Measurements from ENCODE around the gene KLRF1. TPM values are rescaled to one million over a fixed set of nuclear protein-coding genes. Genes with fewer than 3 reads are reported as not detected.

Gene KLRF1
- total RNA-seq, 1 donor from 2014 or later: 0.39 TPM

DNA sequence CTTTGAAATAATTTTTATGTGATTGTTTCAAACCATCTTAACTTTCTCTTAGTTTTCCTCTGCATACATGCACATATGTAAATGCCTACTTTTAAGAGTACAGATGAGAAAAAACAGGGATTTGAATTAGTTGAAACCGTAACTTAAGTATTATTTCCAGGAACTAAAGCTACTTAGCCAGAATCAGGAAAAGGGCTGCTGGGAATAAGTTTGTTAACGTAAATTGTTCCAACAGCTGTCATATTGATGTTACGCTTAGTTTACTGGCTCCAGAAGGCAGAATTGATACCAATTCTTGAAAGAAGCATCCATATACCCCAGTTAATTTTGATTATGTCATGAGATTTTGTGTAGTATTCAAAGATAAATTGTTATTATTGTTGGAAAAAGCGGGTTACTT lies 17.9 kb upstream of the KLRF1 start:
- no peak for DNase-seq

DNA sequence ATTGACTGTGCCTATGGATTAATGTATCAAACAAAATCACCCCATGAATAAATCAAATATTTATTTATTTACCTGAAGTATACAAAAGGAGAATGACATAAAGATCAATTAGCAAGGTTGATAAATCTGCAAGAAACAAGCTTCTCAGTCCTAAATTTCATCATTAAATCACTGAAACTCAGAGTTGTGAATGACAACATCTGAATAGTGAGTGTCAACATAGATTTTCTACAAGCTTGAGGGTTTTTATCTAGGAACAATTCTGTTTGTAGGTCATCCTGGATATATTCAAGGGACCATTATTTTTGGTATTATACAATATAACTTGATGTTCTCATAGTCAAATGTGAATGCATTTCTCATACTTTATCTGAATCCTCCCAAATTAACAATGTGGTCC lies 17.4 kb upstream of the KLRF1 start:
- no peak for DNase-seq

DNA sequence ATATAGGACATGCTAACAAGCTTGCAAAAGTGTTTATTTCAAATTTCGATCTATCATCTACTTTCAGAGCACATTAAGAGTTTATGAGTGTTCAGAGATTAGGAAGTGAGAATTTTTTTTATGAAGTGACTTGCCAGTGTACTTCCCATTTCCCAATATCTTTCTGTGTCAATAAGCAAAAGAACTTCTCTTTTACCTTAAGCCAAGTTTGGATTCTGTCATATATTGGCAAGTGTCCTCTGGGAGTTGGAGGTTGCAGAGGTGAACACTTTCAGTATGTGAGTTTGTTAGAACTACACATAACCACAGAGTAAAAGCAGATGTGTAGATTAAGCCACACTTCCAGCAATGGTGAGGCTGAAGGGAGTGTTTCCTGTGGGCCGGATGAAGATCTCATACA lies 16.6 kb upstream of the KLRF1 start:
- no peak for DNase-seq

DNA sequence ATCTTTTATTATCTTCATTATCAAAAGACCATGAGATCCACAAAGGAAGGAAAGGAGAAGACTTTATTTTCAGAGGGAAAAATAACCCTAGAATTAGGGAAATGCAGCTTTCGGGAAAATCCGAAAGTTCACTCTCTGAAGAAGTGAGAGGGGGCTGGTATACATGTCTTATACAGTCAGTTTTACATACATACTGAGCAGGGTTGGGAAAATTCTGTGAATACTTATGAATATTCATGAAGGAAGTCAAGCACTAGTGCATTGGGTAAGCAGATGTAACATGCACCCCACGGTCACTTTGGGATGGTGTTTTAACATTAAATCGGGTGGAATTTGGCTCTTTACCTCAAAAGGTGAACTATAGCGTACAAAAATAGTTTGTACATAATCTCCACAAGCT lies 15.7 kb upstream of the KLRF1 start:
- no peak for DNase-seq

DNA sequence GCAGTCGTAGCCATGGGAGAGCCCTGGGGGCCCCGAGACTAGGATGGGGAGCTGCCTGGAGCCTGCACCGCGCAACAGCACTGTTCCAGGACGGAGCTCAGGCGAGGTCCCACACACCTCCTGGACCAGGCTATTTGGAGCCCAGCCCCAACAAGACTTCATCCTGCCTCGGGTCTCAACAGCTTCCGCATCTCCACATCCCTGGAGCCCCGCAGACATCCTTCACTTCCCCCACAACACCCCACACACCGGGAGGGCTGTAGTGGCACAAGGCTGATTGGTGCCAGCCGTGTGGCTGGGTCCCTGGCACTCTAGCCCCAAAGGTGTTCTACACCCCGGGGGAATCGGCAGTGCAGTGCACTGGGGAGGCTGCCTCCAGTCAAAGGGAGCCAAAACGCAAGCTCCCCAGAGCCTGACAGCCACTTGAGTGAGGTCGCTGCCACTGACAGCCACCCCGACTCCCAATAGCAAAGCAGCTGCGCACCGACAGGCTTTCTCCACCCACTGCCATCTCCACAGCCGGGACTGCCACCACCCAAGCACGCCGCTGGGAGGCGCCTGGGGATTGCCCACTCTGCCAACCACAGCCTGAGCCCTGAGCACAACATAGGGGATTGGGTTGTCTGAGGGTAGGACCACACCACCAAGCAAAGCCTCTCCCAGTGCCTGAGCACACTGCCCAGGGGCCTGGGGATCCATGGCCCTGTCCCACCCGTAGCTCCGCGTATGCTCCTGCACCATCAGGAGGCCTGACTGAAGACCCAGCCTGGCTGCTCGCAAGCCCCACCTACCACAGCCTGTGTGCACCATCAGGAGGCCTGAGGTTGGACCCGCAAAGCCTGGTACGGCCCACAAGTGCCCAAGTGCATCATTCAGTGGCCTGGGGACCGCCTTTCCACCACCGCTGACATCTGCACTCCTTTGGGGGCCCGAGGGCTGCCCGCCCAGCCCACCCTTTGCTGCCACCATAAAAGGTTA lies 13.2 kb upstream of the KLRF1 start:
- no peak for DNase-seq

DNA sequence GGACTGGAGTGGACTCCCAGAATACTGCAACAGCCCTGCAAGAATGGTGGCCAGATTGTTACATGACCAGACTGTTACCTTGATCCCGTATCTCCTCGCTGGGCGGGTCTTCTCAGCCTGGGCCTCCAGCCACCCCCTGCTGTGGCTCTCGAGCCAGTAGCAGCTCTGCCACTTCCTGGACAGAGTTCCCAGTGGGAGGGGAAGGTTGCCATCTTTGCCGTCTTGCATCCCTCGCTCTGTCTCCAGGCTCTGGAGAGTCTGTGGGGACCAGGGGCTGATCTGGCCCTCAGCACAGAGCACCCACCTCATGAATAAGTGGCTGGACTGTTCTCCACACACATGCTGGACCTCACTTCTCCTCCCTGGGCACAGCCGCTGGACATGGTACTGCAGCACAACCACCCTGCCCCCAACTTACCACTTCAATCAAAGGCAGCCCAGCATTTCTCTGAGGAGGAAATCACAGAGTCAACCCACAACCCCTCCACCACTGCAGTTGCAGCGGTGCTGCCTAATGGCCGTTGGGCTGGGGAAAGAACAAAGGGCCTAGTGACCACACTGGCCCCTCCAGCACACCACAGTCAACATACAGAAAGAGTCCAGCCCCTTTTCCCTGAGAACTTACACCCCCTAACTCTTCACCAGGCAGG lies 6.9 kb upstream of the KLRF1 start:
- DNase-seq: no peak

DNA sequence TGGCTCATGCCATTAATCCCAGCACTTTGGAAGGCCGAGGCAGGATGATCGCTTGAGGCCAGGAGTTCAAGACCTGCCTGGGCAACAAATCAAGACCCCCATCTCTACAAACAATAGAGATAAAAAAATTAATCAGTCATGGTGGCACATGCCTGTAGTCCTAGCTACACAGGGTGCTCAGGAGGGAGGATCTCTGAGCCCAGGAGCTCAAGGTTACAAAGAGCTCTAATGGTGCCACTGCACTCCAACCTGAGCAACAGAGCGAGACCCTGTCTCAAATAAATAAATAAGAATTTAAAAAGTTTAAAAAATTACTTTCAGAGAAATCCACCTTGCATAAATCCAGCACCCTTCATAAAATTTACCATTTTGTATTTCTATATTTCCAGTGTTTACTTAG lies 2.2 kb downstream of the KLRF1 start:
- no peak for DNase-seq

DNA sequence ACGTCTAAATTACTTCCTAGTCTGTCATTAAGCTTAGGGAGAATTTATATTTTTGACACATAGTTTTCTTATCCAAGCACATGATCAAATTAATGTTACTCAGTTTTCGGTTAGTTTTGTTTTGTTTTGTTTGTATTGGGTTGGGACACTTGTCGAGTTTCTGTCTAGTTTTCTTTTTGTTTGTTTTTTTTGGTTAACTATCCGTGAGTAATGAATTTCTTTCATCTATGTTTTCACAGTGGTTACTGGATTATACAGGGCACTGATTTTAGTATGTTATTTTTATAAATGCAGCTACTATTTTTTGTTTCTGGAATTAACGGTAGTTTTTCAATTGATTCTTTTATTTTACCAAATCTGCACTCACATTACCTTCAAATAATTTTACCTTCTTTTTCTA lies 2.7 kb downstream of the KLRF1 start:
- no peak for DNase-seq

DNA sequence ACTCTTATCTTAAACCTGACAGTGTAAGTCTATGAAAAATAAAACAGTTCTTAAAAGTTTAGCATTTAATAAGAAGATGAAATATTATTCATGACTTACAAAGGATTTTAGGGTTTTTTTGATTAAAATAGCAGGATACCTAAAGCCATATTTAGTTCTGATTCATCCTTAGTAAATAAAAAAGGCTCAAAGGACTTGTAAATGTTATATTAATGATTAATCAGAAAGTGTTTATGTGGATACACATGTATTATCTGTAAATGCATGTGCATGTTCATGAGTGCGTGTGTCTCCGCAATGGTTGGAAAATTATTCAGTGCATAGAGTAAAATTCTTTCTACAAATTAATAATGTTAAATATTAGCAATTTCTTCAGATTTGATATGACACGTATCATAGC lies 4.4 kb downstream of the KLRF1 start:
- no peak for DNase-seq

DNA sequence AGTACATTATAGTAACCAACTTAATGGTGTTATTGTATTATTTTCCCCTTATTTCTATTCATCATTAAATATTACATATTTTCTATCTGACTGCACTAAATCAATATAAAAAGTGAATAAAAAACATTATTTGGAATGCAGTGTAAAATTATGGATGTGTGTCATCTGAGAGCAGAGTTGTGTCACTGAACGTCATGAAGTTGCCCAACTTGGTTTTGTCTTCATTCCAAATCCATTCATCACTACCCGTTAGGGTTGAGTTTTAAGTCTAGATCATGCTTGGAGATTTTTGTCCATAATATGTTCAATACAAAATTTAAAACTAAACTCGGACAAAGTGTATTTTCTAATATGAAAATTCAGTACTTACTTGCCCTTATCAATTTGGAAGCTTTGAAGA lies 16.1 kb downstream of the KLRF1 start:
- no peak for DNase-seq

DNA sequence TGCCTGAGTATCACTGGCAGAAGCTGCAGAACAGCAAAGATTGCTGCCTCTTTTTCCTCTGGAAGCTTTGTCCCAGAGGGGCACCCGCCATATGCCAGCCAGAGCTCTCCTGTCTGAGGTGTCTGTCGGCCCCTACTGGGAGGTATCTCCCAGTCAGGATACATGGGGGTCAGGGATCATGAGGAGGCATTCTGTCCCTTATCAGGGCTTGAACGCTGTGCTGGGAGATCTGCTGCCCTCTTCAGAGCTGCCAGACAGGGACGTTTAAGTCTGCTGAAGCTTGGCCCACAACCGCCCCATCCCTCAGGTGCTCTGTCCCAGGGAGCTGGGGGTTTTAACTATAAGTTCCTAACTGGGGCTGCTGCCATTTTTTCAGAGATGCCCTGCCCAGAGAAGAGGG lies 21.6 kb downstream of the KLRF1 start:
- DNase-seq: no peak

DNA sequence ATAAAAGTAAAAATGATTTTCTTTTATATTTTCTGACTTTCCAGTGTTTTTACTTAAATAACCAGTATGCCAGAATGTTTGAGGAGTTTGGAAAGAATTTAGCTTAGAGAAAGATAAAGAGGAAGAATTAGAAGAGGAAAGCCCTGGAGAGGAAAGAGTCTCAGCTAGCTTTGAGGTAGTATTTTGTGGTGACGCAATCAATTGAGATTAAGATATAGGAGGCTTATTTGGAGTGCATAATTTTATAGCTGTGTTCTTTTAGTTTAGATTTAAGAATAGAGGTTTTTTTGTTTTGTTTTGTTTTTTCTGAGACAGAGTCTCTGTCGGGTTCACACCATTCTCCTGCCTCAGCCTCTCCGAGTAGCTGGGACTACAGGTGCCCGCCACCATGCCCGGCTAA lies 23.8 kb downstream of the KLRF1 start:
- no peak for DNase-seq

DNA sequence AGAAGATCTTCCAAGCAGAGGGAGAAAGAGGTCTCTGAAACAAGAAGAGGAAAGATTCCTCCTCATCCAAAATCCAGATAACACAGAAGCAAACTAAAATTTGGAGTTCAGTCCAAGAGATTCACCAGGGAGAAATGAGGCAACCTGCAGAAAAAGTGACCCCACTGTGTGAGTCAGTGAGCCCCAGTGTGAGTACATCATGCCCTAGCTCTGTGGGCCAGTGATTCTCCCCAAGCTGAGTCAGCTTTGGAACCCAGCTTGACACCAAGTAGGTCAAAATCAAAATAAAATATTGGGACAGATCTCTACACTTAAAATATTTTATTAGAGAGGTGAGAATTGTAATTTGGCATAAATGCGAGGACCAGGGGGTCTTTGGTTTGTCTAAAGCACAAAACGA lies 24.6 kb downstream of the KLRF1 start:
- DNase-seq: no peak

DNA sequence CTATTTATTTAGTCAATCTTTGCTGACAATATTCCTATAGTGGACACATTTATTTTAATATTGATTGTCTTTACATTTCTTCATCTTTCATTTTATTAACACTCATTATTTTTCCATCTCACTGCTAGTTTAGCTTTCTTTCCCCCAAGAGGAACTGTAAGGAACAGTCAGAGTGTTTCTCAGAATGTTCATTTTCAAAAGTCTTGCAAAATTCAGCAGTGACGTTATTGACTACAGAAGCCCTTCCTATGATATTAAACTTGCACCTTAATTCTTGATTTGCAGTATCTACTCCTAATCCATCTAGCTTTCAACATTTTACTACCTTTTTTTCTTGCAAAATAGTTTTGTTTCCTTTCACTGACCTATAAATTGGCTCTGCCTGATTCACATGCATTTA lies 28.9 kb downstream of the KLRF1 start:
- no peak for DNase-seq

DNA sequence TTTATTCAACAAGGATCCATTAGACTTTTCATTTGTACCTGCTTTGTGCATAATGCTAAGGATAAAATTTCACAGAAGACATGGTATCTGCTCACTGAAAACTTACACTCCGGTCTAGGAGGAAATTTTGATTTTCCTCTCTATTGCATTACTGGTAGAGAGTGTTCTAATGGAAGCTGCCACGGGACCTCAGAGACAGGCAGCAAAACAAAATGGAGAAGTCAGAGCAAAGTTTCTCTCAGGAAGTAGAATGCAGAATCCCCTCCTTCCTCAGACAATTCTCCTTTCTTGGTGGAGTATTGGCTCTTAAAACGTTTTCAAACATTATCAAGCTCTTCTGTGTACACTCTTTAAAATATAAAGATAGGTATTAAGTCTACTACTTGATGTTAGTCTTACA lies 29.6 kb downstream of the KLRF1 start:
- no peak for DNase-seq

DNA sequence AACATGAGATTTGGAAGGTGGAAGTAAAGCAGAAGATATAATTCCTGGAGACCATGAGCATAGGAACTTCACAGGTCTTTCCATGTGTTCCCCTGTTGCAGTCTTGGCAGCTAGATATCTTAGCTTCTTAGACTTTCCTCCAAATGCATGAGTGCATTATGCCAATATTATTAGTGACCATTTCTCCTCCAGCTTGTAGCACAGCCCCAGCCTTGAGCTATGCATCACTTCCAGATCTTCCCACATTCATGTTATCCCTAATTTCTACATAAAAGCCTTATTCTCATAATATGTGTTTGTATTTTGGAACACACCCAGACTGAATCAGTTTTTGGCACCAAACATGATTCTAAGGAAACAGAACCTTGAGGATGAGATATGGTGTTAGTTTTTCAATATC lies 30.9 kb downstream of the KLRF1 start:
- DNase-seq: no peak

DNA sequence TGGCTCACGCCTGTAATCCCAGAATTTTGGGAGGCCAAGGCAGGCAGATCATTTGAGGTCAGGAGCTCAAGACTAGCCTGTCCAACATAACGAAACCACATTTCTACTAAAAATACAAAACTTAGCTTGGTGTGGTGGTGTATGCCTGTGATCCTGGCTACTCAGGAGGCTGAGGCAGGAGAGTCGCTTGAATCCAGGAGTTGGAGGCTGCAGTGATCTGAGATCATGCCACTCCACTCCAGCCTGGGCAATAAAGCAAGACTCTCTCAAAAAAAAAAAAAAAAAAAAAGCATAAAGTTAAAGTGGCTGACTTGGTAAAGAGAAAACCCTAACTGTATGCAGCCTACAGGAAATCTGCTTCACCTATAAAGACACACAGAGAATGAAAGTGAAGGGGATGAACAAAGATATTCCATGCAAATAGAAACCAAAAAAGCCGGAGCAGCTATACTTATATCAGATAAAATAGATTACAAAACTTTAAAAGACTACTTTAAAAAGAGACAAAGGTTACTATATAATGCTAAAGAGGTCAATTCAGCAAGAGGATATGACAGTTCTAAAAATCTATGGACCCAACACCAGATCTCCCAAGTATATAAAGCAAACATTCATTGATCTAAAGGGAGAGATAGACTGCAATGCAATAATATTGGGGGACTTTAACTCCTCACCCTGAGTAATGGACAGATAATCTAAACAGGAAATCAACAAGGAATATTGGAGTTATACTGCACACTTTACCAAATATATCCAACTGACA lies 37.8 kb downstream of the KLRF1 start:
- no peak for DNase-seq

DNA sequence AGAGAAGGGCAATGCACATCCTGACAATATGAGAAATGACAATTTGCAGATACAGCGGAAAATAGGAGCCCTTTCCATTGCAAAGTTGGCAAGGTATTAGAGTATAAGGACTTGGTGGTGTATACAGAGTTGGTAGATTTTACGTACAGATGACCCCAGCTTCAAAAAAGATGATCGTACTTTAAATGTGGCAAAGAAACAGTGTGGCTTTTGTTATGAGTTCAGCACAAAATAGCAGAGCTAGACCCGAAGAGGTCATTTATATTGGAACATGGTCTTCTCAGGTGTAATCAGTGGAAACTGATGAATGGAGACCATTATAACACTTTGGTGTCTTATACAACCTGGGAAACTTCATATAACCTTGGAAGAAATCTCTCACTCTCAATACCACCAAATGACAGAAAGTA lies 39.6 kb downstream of the KLRF1 start:
- DNase-seq: no peak

DNA sequence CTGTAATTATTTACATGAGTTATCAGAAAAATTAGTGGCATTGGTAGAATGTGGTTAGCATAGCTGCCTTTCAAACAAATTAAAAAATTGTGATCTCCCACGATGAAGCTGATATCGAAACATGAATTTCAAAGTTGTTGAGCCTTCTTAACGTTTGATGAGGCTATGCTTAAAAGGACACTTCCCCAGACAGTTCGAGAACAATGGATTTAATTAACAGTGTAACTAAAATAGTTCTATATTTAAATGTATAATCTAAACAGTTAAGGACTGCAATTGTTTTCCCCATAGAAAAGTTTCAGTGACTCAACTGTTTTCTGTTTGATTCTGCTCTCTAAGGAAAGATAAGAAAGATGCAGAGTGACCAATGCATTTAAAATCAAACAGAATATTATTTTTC lies 40.2 kb downstream of the KLRF1 start:
- DNase-seq: no peak

DNA sequence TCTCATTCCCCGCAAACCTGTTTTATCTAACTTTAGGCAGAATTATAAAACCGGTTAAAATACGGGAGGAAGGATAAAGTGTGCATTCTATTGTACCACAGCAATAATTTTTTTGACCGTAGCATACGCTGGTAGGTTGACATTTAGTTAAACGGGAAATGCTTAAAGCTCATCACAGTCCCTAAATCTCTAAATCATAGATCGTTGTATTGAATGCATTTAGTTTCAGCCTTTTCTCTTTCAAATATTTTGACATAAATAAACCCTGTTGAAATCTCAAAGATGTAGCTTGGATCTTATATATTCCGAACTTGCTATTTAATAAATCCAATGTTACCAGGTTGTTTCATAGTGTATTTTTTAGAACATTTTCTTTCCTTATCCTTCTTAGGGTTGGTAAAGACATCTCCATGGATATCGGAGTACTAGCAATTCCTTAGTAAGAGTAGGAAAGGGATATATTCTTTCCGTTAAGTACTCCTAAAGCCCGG lies 41.1 kb downstream of the KLRF1 start:
- DNase-seq: no peak

DNA sequence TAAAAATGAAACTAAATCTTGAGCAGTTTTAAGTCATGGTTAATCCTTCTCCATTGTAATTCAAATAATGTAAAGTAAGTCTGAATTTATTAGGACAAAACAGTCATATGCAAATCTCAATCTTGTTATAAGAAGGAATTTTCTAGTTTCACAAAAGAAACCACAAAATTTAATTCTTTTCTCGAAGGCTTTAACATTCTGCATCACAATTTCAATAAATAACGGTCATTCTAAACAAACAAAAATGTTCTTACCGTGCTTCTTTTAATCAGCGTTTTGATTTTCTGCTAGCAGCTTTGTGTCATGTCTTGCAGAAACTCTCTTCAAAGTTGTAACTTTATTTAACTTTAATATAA lies 41.6 kb downstream of the KLRF1 start:
- no peak for DNase-seq

DNA sequence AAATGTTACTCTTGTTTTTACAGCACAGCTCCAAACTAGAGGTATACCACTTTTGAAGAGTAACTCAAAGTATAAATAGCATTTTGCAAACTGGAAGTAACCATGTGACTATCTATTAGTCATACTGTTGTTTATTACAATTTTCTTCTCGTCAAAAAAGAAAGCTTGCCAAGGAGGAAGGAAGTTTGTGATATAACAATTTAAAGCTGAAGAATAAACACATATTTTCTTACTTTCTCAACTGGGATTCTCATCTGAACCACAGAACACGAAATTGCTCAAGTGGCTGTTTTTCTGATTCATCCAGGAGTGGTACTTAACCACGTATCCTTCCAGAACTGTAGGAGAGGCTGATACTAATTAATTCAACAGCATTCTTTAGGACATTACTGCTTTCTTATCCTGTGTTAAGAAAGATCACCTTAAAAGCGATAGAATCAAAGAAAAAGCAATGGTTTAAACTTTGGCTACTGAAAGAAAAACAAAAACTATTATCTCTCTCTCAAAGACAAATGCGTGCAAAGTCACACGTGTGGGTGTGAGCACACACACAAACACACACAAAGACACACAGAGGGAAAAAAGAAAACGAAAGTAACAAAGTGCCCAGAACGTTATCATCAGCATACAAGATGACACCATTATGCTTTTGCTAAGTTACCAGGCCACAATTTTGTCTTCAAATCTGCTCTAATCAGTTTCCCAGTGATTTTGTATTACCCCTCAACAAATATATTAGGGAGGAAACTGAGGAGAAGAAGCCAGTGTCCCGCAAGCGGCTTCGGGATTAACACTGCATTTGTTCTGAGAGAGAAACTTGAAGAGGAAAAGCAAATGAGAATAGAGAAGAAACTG lies 42.3 kb downstream of the KLRF1 start, which contains the start of gene CLEC2B:
Gene CLEC2B, minus strand, starts transcription at position 48 of the 855 bp plus-strand sequence.
- DNase-seq: peak; percentile 78
